HUES6 (cell line): ENCODE results near the gene HMGCLL1.

ENCODE experiments used
- H3K27ac ChIP-seq: 2 replicates; pipeline ENCODE4 v1.7.0; 2013; ENCODE audit warnings: low read depth, mild to moderate bottlenecking, low read length, inconsistent platforms
- H3K27me3 ChIP-seq: 2 replicates; pipeline ENCODE4 v1.6.1; 2013; ENCODE audit warnings: low read length; ENCODE audit not compliant: control insufficient read depth, insufficient read depth
- H3K36me3 ChIP-seq: 2 replicates; pipeline ENCODE4 v1.6.1; 2013; ENCODE audit warnings: low read length; ENCODE audit not compliant: control insufficient read depth, insufficient read depth
- H3K4me1 ChIP-seq: 2 replicates; pipeline ENCODE4 v1.6.1; 2013; ENCODE audit warnings: low read length; ENCODE audit not compliant: control insufficient read depth, insufficient read depth
- H3K4me3 ChIP-seq: 2 replicates; pipeline ENCODE4 v1.5.1; 2013; ENCODE audit warnings: low read depth, low read length
- H3K9ac ChIP-seq: one replicate; pipeline ENCODE4 v1.6.1; 2013; ENCODE audit warnings: mild to moderate bottlenecking, low read length
- H3K9me3 ChIP-seq: 2 replicates; pipeline ENCODE4 v1.6.1; 2013; ENCODE audit warnings: low read depth, low read length; ENCODE audit not compliant: control insufficient read depth, insufficient read depth

Gene HMGCLL1

GRCh38 chr6:55578537-55579363, at the start of gene HMGCLL1:
TSS of gene HMGCLL1 (minus strand) at chr6:55579192. CDS start at chr6:55579055, 137 bp downstream.
- peak within 1 kb of the TSS; percentile 86 for H3K4me3 ChIP-seq
- no peaks in the 10 kb centered on the region for H3K36me3 ChIP-seq
- peaks cover 16% of the 10 kb centered on the region for H3K27me3 ChIP-seq
- no peak within 1 kb of the TSS for H3K27ac ChIP-seq
- H3K9me3 ChIP-seq: no peaks in the 10 kb centered on the region
- H3K9ac ChIP-seq: peak within 1 kb of the TSS; percentile 41
- no peaks in the 10 kb centered on the region for H3K4me1 ChIP-seq

GRCh38 chr6:55621993-55622392, 43.0 kb upstream of the HMGCLL1 start:
- Histone ChIP-seq H3K27me3 (no peaks in the 10 kb centered on the region), H3K27ac (no peak overlapping the region), H3K36me3 (no peaks in the 10 kb centered on the region), H3K4me1 (no peaks in the 10 kb centered on the region), H3K9ac (no peak overlapping the region), H3K9me3 (0 out of 2 replicates have a peak, but pooled peaks cover 6% of the 10 kb centered on the region), H3K4me3 (no peak overlapping the region)

GRCh38 chr6:55621244-55621643, 42.3 kb upstream of the HMGCLL1 start:
- Histone ChIP-seq H3K4me1 (no peaks in the 10 kb centered on the region), H3K4me3 (no peak overlapping the region), H3K27ac (no peak overlapping the region), H3K9ac (no peak overlapping the region), H3K9me3 (0 out of 2 replicates have a peak, but pooled peaks cover 6% of the 10 kb centered on the region), H3K36me3 (no peaks in the 10 kb centered on the region), H3K27me3 (no peaks in the 10 kb centered on the region)

- no peak overlapping the region for H3K4me3 ChIP-seq
- H3K9me3 ChIP-seq: 0 out of 2 replicates have a peak, but pooled peaks cover 4% of the 10 kb centered on the region
- no peaks in the 10 kb centered on the region for H3K36me3 ChIP-seq
- H3K4me1 ChIP-seq: no peaks in the 10 kb centered on the region
- no peak overlapping the region for H3K27ac ChIP-seq
- H3K27me3 ChIP-seq: no peaks in the 10 kb centered on the region
- H3K9ac ChIP-seq: no peak overlapping the region
Measured at GRCh38 chr6:55617272-55617671, 38.3 kb upstream of the HMGCLL1 start.

GRCh38 chr6:55604021-55604420, 25.0 kb upstream of the HMGCLL1 start:
- Histone ChIP-seq H3K4me3 (no peak overlapping the region), H3K9ac (no peak overlapping the region), H3K4me1 (no peaks in the 10 kb centered on the region), H3K27ac (no peak overlapping the region), H3K9me3 (no peaks in the 10 kb centered on the region), H3K27me3 (no peaks in the 10 kb centered on the region), H3K36me3 (no peaks in the 10 kb centered on the region)

- no peaks in the 10 kb centered on the region for H3K4me1 ChIP-seq
- no peak overlapping the region for H3K4me3 ChIP-seq
- H3K9me3 ChIP-seq: no peaks in the 10 kb centered on the region
- H3K9ac ChIP-seq: no peak overlapping the region
- no peaks in the 10 kb centered on the region for H3K27me3 ChIP-seq
- H3K27ac ChIP-seq: no peak overlapping the region
- H3K36me3 ChIP-seq: no peaks in the 10 kb centered on the region
Measured at GRCh38 chr6:55601120-55601519, 22.1 kb upstream of the HMGCLL1 start.

- no peaks in the 10 kb centered on the region for H3K9me3 ChIP-seq
- no peak overlapping the region for H3K4me3 ChIP-seq
- no peaks in the 10 kb centered on the region for H3K4me1 ChIP-seq
- no peak overlapping the region for H3K27ac ChIP-seq
- H3K27me3 ChIP-seq: no peaks in the 10 kb centered on the region
- no peaks in the 10 kb centered on the region for H3K36me3 ChIP-seq
- no peak overlapping the region for H3K9ac ChIP-seq
Measured at GRCh38 chr6:55594442-55594841, 15.4 kb upstream of the HMGCLL1 start.

DNA sequence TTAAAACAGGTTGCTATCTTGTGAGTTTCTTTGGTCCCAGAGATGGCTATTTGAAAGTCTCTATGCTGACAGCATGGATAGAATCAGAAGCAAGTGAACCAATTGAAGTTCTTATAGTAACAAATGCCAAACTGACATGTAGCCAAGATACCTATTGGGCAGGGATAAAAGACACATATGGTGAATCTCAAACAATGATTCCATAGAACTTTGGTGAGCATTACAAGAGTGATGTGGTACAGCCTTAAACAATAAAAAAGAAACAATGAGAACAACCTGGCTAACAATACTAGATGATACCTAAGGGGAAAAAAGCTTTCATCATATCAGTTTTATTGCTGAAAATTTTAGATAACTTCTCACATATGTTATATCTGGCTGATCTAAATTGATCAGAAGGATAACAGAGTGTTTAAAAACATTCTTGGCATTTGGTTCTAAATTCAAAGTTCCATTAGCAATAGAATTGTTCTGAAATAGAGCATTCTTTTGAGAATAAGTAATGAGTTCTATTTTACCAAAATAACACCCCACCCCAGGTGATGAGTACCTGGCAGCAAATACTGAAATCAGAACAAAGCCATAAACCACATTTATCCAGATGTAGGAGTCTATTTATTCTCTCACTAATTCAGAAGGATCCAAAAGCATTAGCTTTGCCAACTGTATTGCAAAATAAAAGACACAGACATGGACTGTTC, 5.8 kb upstream of the HMGCLL1 start:
- no peak overlapping the region for H3K9ac ChIP-seq
- no peak overlapping the region for H3K27ac ChIP-seq
- H3K27me3 ChIP-seq: peaks cover 3% of the 10 kb centered on the region; the same call in 1 of the 2 replicates
- H3K36me3 ChIP-seq: no peaks in the 10 kb centered on the region
- H3K4me3 ChIP-seq: no peak overlapping the region
- H3K4me1 ChIP-seq: no peaks in the 10 kb centered on the region
- H3K9me3 ChIP-seq: no peaks in the 10 kb centered on the region

GRCh38 chr6:55576811-55577210, 2.2 kb downstream of the HMGCLL1 start:
- H3K9me3 ChIP-seq: no peaks in the 10 kb centered on the region
- H3K4me1 ChIP-seq: no peaks in the 10 kb centered on the region
- no peak overlapping the region for H3K4me3 ChIP-seq
- H3K36me3 ChIP-seq: no peaks in the 10 kb centered on the region
- H3K27ac ChIP-seq: no peak overlapping the region
- H3K27me3 ChIP-seq: peaks cover 16% of the 10 kb centered on the region
- no peak overlapping the region for H3K9ac ChIP-seq

DNA sequence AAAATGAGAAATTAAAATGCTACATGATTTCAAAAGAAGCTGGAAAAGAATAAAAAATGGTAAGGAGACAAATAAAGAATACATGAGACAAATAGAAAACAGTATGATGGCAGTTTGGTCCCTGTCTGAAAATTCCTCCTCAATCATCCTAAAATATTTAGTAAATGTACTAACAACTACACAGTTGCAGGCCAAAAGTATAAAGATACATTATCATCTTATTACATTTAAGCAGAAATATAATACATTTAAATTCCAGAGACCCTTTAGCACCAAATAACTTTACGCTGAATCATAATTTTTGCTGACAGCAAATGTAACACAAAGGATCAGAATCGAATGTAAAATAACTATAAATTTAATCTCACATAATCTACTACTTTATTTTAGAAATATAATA, 4.4 kb downstream of the HMGCLL1 start:
- peaks cover 11% of the 10 kb centered on the region for H3K27me3 ChIP-seq
- H3K9me3 ChIP-seq: no peaks in the 10 kb centered on the region
- H3K36me3 ChIP-seq: no peaks in the 10 kb centered on the region
- H3K27ac ChIP-seq: no peak overlapping the region
- H3K4me3 ChIP-seq: no peak overlapping the region
- H3K9ac ChIP-seq: no peak overlapping the region
- H3K4me1 ChIP-seq: no peaks in the 10 kb centered on the region

- Histone ChIP-seq H3K4me1 (peaks cover 6% of the 10 kb centered on the region; the same call in 1 of the 2 replicates), H3K9me3 (no peaks in the 10 kb centered on the region), H3K4me3 (no peak overlapping the region), H3K27ac (no peak overlapping the region), H3K36me3 (no peaks in the 10 kb centered on the region), H3K27me3 (no peaks in the 10 kb centered on the region), H3K9ac (no peak overlapping the region)
Measured at GRCh38 chr6:55569638-55570037, 9.4 kb downstream of the HMGCLL1 start.
